ENCODE results near the gene PCDH15.

PCDH15 gene

GRCh38 chr10:54797636-54798321 is 3.3 kb downstream of the PCDH15 start:
- Histone ChIP-seq H3K4me1 (ENCODE audit: insufficient read depth, low read length, poor library complexity, severe bottlenecking) (no peaks in the 10 kb centered on the region), H3K9me3 (ENCODE audit: insufficient read depth, low read depth, low read length) (no peaks in the 10 kb centered on the region), H3K36me3 (ENCODE audit: insufficient read depth, low read length) (no peaks in the 10 kb centered on the region), H3K9me2 (replicated peaks; ENCODE audit: low read depth, low read length) (no peaks in the 10 kb centered on the region), H4K20me1 (ENCODE audit: insufficient read depth, low read length, poor library complexity, severe bottlenecking) (no peaks in the 10 kb centered on the region), H3K4me2 (ENCODE audit: low read depth, low read length, poor library complexity, severe bottlenecking) (no peak overlapping the region), H3K27me3 (ENCODE audit: insufficient read depth, low read length, poor library complexity, severe bottlenecking) (no peaks in the 10 kb centered on the region), H3K4me3 (ENCODE audit: low read length, poor library complexity, severe bottlenecking) (no peak overlapping the region), H3K79me2 (ENCODE audit: insufficient read depth, low read length) (no peaks in the 10 kb centered on the region), H2AFZ (ENCODE audit: low read length) (no peak overlapping the region), H3F3A (ENCODE audit: low read depth) (no peaks in the 10 kb centered on the region), H3K9ac (ENCODE audit: low read depth, low read length, poor library complexity, severe bottlenecking) (no peak overlapping the region)
- TF ChIP-seq EZH2phosphoT487 (IDR thresholded peaks at IDR 0.05; ENCODE audit: borderline replicate concordance) = no peak

- Histone ChIP-seq H3K36me3 (ENCODE audit: insufficient read depth, low read length) (no peaks in the 10 kb centered on the region), H3F3A (ENCODE audit: low read depth) (no peaks in the 10 kb centered on the region), H3K9me3 (ENCODE audit: insufficient read depth, low read depth, low read length) (no peaks in the 10 kb centered on the region), H3K9ac (ENCODE audit: low read depth, low read length, poor library complexity, severe bottlenecking) (no peak overlapping the region), H3K4me3 (ENCODE audit: low read length, poor library complexity, severe bottlenecking) (no peak overlapping the region), H3K27me3 (ENCODE audit: insufficient read depth, low read length, poor library complexity, severe bottlenecking) (no peaks in the 10 kb centered on the region), H4K20me1 (ENCODE audit: insufficient read depth, low read length, poor library complexity, severe bottlenecking) (no peaks in the 10 kb centered on the region), H3K4me1 (ENCODE audit: insufficient read depth, low read length, poor library complexity, severe bottlenecking) (no peaks in the 10 kb centered on the region), H3K4me2 (ENCODE audit: low read depth, low read length, poor library complexity, severe bottlenecking) (no peak overlapping the region), H2AFZ (ENCODE audit: low read length) (no peak overlapping the region), H3K79me2 (ENCODE audit: insufficient read depth, low read length) (no peaks in the 10 kb centered on the region), H3K9me2 (replicated peaks; ENCODE audit: low read depth, low read length) (no peaks in the 10 kb centered on the region)
- no peak for TF ChIP-seq EZH2phosphoT487 (IDR thresholded peaks at IDR 0.05; ENCODE audit: borderline replicate concordance)
- TF ChIP-seq, protein P1, sequence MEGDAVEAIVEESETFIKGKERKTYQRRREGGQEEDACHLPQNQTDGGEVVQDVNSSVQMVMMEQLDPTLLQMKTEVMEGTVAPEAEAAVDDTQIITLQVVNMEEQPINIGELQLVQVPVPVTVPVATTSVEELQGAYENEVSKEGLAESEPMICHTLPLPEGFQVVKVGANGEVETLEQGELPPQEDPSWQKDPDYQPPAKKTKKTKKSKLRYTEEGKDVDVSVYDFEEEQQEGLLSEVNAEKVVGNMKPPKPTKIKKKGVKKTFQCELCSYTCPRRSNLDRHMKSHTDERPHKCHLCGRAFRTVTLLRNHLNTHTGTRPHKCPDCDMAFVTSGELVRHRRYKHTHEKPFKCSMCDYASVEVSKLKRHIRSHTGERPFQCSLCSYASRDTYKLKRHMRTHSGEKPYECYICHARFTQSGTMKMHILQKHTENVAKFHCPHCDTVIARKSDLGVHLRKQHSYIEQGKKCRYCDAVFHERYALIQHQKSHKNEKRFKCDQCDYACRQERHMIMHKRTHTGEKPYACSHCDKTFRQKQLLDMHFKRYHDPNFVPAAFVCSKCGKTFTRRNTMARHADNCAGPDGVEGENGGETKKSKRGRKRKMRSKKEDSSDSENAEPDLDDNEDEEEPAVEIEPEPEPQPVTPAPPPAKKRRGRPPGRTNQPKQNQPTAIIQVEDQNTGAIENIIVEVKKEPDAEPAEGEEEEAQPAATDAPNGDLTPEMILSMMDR (conservative IDR thresholded peaks at IDR 0.05; ENCODE audit: low read length) = no peak
These were observed 4.2 kb downstream of the PCDH15 start for GRCh38 chr10:54796881-54797280.

- Histone ChIP-seq H3K9me3 (ENCODE audit: insufficient read depth, low read depth, low read length) (no peaks in the 10 kb centered on the region), H3F3A (ENCODE audit: low read depth) (no peaks in the 10 kb centered on the region), H3K9ac (ENCODE audit: low read depth, low read length, poor library complexity, severe bottlenecking) (no peak overlapping the region), H3K27me3 (ENCODE audit: insufficient read depth, low read length, poor library complexity, severe bottlenecking) (no peaks in the 10 kb centered on the region), H3K36me3 (ENCODE audit: insufficient read depth, low read length) (no peaks in the 10 kb centered on the region), H3K4me3 (ENCODE audit: low read length, poor library complexity, severe bottlenecking) (no peak overlapping the region), H3K9me2 (replicated peaks; ENCODE audit: low read depth, low read length) (no peaks in the 10 kb centered on the region), H4K20me1 (ENCODE audit: insufficient read depth, low read length, poor library complexity, severe bottlenecking) (no peaks in the 10 kb centered on the region), H2AFZ (ENCODE audit: low read length) (no peak overlapping the region), H3K4me1 (ENCODE audit: insufficient read depth, low read length, poor library complexity, severe bottlenecking) (no peaks in the 10 kb centered on the region), H3K79me2 (ENCODE audit: insufficient read depth, low read length) (no peaks in the 10 kb centered on the region), H3K4me2 (ENCODE audit: low read depth, low read length, poor library complexity, severe bottlenecking) (no peak overlapping the region)
- no peak for TF ChIP-seq EZH2phosphoT487 (IDR thresholded peaks at IDR 0.05; ENCODE audit: borderline replicate concordance)
- TF ChIP-seq, protein P1 (conservative IDR thresholded peaks at IDR 0.05; ENCODE audit: low read length) = no peak
These were observed 24.4 kb downstream of the PCDH15 start for GRCh38 chr10:54776622-54777021.

Data from Loucy (cell line).